ENCODE measurements around the gene GPAM.
"Not testable (repeated sequence)": the region's sequence is repeated elsewhere in the genome, so short reads cannot be mapped to it uniquely, and the experiment has no call there.

The GPAM gene

DNA sequence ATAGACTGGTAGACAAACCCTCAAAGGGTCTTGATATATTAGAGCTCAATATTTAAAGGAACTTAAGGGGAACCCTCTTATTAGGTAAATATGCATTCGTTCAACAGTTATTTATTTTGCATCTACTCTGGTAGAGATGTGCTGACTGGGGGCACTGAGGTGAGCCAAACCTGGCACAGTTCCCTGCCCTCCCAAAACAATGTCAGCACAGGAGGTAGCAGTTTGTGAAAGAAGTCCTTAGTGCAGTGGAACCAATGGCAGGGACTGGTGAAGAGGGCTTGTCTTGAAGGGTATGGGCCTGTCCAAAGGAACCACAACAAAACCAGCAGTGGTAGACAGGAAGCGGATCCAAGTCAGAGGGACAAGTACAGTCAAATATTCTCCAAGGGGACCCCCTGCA, 32.6 kb upstream of the GPAM start:
- DNase-seq (ENCODE audit: low spot score) = no peak

DNA sequence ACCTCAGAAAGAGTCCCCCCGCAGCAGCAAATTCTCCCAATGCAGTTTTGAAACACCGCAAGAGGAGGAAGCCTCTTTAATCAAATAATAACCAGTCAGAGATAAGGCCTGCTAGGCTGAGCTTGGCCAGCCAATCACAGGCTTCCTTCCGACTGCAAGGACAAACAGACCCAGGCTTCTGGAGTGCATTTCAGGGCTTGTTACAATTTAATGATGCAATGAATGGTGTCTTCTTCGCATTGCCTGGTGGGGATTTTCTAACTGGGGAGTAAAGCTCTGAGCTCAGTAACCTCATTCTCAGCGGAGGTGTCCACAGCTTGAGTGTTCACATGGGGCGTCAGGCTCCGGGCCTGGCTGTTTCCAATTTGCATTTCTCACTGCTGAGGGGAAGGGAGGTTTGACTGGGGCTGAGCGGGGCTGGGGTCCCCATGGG, 31.8 kb upstream of the GPAM start:
- DNase-seq (ENCODE audit: low spot score) = no peak

DNA sequence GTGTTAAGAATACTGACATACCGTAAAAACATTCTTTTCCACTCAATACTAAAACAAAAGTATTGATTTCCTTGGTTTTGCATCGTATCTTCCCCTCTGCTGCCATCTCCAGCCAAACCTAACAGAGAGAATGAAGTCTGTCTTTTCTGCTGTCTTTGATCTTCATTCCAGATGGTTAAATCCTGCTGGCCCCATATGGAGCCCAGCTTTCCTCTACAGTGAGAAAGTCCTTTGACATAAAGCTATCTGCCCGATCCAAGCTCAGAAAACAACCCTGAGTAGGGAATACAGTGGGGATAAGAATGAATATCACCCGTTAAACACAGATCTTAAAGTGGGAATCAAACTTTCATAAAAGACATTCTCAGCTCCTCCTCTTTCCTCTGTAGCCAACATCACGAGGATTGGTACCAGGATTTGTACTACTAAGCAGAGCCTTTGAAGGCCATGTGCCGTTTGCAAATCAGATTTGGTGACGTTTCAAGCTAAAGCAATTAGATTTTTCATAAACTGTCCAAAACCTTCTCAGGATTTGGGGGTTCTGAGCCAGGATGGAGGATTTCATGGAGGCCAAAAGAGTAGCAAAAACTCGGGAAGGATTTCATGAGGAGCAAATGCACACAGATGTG, 30.8 kb upstream of the GPAM start:
- DNase-seq (ENCODE audit: low spot score) = no peak

DNA sequence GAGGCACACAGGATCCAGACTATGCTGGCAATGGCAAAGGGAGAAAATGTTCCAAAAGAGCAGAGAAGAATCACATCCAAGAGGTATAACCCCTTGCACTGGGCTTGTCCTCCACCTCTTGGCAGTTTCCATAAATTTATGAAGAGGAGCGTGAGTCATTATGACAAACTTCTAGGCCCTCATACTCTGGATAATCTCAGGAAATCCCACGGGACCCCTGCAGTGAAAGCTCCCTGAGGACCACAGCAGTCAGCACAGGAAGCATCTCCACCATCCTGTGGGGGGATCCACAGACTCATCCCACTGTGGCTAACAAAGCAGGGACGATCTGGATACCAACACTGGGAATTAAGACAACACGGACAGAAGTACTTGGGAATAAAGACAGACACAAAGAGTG, 30.3 kb upstream of the GPAM start:
- no peak for DNase-seq (ENCODE audit: low spot score)

DNA sequence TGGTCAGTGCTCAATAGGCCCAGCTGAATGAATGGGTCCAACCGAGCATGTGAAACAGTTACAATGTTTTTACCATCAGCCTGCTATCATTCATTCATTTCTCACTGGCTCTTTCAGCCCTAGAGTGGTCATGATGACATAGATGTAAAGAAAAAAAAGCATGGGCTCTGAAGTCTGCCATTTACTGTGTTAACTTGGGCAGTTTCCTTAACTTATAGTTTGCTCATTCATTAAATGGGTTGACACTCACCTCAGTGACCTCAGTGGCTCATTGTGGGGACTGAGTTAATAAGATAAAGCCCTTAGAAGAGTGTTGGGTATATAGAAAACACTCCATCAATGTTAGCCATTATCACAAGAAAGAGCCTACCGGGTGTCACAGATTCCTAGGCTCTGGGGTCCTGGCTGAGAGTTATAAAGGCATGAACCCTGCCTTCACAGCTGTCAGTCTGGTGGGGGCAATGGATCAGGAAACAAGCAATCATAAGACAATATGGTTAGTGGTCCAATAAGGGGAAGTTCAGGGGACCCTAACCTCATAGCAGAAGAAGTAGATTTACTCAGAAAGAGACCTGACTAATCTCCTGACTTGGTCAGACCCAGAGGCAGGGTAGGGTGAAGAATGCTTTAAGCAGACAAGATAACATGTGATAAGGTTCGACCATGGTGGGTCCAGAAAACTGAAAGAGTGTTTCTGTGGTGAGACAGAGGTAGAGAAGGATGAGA, 29.7 kb upstream of the GPAM start:
- no peak for DNase-seq (ENCODE audit: low spot score)

DNA sequence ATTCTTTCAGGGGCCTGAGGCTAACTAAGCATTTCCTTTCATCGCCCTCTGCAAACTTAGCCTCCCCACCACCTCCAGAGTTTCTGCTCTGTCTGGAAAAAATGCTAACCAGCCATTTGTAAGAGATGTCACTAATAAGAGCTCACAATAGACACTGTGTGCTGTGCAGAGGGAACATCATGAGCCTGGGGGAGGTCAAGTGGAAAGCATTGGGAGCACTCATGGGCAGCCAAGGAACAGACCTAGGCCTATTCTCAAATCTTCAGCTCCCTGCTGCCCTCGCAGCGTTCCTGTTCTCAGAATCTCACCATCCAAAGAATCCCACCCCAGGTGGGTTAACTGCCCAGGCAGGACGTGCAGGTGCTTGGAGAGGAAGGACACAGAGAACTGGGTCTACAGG, 27.1 kb upstream of the GPAM start:
- no peak for DNase-seq (ENCODE audit: low spot score)

DNA sequence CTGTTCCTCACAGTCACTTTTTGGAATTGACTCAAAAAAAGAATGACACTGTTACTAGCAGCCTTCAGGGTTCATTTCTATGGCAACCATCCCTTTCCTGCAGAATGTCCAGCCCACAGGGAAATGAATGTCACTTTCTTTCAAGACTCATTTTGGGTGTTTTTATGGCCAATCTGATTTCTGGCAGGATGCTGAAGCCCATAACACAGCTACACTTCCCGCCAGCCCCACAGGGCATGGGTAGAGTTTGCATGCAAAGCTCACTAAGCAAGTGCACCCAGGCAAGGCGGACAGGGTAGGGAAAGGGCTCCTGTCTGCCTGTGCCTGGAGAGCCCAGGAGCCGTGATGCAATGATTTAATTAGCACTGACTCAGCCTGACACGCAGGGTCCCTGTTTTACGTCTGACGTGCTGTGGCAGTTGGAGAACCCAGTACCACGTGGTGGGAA, 26.1 kb upstream of the GPAM start:
- no peak for DNase-seq (ENCODE audit: low spot score)

DNA sequence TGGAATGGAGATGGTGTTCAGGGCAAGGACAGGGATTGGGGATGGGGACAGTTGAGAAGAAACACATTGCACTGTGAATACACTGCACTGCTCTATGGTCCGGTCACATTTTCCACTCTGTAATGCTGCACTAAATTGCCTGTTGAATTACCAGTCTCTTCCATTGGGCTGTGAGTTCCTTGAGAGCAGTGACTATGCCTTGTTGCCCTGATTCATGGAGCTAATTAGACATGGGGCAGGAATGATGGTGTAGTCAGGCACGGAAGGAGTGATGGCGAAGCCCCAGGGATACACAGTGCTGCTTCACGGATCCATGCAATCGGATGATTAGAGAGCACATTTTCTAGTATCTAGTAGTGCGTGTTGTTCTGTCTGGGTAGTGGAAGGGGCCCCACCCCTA, 25.4 kb upstream of the GPAM start:
- no peak for DNase-seq (ENCODE audit: low spot score)

DNA sequence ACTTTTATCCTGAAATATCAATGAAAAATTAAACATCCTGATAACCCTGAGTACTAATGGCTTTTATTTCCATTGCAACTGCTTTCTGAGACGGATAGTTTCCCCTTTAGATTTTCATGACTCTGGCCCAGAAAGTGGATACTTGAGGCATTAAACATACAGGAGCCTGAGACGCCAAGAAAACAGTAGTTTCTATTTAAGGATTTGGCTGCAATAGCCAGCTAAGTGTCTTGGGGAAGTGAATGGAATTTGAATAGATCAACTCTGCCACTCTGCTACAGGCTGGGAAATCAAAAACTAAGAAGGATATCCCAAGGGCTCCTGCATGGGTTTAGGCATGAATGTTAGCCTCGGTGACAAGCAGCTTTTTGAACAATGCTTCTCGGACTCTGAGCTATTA, 24.7 kb upstream of the GPAM start:
- DNase-seq (ENCODE audit: low spot score) = no peak

DNA sequence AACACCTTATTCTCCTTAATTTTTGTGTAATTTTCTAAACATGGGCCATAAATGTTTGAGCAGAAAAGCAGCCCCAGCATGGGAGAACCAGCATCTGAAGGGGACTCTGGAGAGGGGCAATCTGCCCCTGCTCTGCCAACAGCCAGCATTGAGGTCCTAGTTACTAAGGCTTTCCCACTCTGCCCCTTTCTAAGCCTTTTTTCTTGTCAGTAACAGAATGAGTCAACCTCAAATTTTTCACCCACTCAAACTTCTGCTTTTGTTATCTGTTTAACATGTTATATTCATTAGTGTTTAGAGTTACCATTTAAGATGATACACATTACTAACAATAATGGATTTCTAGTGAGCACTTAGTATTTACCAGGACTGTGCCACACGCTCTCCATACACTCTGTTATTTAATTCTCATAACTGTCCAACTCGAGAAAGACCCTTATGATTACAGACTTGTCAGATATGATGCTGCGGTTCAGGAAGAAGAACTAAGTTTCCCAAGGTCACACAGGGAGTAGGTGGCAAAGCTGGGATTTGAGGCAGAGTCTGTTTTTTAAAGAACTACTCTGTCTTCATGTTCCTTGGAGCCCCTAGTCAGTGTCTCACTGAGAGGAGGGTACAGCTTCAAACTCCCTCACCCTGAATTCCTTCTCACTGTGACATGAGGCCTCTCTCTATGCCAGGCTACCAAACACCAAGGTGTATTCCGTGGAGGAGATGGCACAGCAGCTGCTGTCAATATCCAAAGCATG, 19.9 kb upstream of the GPAM start:
- DNase-seq (ENCODE audit: low spot score) = no peak

DNA sequence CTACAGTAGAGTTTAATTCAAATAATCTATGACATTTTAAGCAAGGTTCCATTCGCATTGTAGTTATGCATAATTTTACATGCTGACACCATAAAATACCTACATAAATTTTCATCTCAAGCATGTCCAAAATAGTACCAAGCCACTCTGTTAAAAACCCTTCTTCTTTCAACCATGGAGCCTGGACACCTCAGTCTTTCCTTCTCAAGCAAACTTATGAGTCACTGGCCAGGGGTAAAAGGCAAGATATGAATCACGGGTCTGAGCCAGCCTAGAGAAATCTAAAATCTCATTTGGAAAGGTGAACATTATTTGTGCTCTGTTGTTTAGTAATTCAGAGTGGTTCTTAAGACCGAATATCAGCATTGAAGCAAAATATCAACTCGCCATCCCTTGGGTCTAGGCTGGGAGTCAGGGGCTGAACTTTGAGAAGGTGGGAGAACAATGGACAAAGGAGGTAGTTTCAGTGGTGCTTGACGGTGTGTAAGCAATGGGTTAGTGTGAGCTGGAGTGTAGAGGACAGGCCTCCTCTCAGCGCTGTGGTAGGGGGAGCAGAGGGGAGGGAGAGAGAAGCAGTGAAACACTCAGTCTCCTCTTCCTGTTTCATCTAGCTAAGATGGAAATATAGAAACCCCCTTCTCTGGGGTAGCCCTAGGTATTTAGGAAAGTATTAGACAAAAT, 19.1 kb upstream of the GPAM start:
- peak; percentile 15 for DNase-seq (ENCODE audit: low spot score)

DNA sequence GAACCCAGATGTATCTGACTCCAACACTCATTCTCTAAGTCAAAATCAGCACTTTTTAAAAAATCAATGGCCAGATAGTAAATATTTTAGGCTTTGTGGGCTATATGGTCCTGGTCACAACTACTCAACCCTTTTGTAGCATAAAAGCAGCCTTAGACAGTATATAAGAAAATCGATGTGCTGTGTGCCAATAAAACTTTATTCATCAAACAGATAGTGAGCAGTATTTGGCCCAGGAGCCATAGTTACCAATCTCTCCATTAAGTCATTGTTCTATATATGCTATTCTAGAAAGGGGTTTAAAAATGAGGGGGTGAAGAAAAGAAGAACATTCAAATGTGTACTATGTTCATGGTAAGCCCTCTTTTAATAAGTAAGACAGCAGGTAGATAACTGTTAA, 18.5 kb upstream of the GPAM start:
- DNase-seq (ENCODE audit: low spot score) = no peak

DNA sequence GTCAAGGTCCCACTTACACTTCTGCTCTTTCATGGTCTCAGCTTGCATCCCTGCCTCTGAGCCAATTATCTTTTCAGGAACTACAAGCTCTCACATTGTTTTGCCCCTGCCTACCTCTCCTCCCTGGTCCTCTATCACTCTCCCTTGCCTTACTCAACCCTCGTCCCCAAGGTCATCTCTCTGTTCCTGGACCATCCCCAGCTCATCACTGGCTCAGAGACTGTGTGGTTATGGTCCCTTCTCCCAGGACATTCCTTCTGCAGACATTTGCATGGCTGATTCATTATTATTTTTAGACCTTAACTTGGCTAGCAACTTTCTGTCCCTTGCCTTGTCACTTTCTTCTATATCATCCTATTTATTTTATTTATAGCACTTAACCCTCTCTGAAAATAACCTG, 17.8 kb upstream of the GPAM start:
- DNase-seq (ENCODE audit: low spot score) = no peak

DNA sequence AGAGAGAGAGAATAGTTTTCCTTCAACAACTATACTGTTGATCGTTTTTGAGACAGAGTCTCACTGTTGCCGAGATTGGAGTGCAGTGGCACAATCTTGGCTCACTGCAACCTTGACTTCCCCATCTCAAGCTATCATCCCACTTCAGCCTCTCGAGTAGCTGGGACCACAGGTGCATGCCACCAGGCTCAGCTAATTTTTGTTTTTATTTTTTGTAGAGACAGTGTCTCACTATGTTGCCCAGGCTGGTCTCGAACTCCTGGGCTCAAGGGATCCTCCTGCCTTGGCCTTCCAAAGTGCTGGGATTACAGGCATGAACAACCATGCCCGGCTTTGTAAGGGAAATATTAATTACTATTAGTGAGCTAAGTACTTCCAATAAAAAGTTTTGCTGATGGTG, 16.7 kb upstream of the GPAM start:
- DNase-seq (ENCODE audit: low spot score) = not testable (repeated sequence)

DNA sequence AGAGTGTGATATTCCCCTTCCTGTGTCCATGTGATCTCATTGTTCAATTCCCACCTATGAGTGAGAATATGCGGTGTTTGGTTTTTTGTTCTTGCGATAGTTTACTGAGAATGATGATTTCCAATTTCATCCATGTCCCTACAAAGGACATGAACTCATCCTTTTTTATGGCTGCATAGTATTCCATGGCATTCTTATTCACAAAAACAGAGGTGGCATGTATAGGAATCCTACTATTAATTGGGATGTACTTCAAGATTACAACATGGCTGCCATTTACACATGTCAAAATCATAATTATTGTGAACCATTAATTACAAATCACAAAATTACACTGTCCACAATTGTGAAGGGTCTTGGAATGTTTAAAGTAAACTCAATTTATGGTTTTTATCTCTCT, 14.1 kb upstream of the GPAM start:
- DNase-seq (ENCODE audit: low spot score) = not testable (repeated sequence)

DNA sequence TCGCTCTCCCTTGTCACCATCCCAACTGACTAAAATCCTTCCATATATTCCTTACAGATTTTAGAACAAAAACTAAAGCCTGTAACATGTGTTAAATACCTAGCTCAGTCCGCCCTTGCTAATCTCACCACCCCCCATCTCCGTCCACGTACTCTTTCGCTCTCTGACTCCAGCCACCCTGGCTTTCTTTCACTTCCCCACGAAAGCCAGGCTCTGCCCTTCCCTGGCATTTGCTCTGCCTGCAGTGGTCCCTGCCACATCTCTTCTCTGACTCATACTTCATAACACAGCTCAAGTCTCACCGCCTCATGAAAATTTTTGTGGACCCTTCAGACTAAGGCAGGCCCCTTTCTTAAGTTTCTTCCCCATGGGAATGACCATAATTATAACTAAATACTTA, 11.7 kb upstream of the GPAM start:
- DNase-seq (ENCODE audit: low spot score) = no peak

DNA sequence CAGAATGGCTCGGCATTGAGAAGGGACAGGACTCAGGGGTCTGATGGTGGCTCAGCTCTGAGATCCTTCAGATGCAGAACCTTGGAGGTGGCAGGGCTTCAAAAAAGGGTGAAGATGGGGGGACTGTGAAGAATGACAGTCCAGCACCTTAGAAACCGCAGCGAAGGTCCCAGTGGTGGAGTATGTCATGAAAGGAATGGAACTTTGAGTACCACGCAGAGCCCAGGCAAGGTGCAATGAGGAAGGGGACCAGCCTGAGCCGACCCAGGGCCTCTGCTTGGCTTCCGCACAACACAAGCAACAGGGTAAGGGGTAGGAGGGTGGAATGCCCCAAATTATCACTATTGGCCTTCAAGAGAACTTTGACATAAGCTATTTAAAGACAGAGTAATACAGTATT, 8.2 kb upstream of the GPAM start:
- DNase-seq (ENCODE audit: low spot score) = no peak

DNA sequence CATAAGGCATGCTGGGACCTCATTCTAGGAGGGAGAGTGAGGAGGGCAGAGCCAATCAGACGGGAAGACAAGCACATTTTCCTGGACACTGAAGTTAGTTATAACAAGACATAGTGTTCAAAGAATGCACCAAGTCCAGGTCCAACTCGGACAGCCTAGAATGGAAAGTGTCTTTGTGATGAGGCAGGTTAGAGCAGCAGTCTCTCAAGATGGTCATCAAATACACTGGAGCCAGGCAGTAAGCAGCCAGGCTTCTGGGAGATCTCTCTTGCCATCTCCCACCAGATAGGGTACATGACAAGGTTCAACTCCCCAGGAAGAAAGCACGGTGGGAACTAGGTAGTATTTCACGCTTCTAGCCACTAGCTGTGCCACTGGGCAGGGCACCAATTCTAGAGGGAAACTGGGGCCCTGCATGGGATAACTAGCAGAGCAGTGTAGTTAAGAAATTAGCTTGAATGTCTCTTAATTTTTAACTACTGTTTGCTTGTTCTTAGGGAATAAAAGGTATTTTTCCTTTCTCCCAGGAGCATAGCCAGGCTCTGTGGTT, 7.6 kb upstream of the GPAM start:
- no peak for DNase-seq (ENCODE audit: low spot score)

DNA sequence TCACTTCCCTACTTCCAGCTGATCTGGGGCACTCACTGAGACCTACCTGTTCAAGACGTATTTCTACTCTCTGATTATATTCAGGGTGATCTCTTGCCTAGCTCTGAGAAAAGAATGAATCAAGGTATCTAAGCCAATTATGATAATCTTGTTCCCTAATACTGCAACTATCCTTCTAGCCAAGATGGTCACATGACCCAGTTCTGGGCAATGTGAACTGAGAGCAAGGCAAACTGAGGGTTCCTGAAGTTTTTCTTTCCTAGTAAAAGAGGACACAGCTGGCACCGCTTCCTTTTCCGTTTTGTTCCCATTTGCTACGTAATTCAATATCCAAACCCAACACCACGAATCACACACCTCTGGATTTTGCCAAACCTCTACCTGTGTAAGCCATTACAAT, 5.9 kb upstream of the GPAM start:
- DNase-seq (ENCODE audit: low spot score) = no peak

DNA sequence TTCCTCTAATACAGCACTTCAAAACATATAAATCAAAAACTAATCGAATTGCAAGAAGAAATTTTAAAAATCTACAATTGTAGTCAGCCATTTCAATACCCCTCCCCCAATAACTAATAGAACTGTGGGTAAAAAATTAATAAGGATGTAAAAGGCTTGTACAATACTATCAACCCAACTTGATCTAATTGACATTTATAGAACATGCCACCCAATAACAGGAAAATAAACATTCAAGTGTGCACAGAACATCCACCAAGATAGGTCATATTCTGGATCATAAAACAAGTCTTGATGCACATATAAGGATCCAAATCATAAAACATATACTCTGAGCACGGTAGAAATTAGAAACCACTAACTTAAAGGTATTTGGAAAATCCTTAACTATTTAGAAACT, 4.0 kb upstream of the GPAM start:
- no peak for DNase-seq (ENCODE audit: low spot score)

DNA sequence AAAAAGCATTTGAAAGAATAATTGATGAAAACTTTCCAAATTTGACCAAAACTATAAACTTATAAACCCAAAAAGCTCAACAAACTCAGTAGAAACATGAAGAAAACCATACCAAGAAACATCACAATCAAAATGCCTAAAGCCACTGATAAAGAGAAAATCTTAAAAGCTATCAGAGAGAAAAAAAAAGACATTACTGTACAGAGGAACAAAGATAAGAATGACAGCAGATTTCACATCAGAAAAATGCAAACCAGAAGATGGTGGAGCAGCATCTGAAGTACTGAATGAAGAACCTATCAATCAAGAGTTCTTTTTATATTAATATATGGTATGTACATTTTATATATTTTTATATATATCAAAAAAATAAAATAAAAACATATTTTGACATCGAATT, 2.4 kb upstream of the GPAM start:
- no peak for DNase-seq (ENCODE audit: low spot score)

DNA sequence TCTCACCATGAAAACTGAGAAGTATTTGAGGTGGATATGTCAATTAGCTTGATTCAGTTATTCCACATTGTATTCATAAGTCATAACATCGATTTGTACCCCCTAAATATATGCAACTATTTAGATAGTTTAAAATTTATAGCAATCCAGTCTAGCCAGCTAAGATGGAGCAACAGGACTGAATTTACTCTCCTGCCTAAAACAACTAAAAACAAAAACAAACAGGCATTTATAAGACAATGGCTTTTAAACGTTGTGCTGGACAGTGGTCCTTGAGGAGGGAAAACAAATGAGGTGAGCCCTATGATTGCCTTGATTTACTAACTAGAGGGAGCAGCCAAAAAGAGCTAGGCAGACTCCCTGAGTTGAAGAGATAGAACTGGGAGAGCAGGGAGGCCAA, 814 bp upstream of the GPAM start:
- DNase-seq (ENCODE audit: low spot score) = no peak

DNA sequence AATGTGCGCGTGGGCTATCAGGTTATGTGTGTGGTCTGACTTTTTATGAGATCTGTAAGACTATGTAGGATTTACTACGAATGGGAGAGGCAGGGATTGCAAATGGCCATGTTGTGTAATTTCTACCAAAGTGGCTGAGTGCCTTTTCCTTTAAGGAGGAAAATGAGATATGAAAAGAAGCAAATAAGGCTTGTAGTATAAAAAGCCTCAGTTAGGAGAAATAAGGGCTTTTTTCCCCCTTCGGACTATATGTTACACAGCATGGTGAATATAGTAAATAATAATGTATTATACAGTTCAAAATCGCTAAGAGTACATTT, 447 bp upstream of the GPAM start:
- DNase-seq (ENCODE audit: low spot score) = no peak

Data from hepatic stellate cell (primary cell).